ENCODE measurements around the gene CLASP2.

The CLASP2 gene

GRCh38 chr3:33636125-33636850, 81.8 kb downstream of the CLASP2 start:
- DNase-seq, result no peak

GRCh38 chr3:33634262-33634661, 83.8 kb downstream of the CLASP2 start:
- no peak for DNase-seq

DNA sequence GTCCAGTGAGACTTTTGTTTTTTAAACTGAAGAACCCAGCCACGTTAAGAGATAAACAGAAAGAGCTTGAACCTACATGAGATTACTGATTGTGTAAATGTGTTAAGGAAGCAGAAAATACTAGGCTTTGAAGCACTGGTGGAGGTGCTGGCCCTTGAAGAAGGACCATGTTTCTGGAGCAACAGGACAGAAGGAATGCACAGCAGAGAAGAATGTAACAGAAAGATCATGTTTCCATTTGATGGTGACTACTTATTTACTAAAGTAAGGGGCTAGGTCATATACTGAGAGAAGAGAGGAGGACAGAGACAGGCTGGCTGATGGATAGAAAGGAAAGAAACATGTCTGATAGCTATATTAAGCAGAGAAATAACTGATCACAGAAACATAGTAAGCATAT, 88.8 kb downstream of the CLASP2 start:
- no peak for DNase-seq

DNA sequence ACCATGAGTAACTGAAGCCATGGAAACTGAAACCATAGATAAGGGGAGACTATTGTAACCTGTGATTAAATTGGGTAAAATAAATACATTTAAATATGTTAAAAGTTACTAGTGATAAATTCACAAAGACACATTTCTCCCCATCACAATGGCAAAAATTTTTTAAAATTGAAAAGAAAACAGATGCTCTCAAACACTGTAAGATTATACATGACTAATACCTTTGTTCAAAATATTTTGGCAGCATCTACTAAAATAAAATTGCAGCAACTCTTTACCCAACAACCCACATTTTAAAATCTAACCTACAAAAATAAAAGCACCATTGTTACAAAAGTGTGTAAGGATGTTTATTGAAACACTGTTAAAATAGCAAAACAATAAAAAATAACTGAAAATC, 93.3 kb downstream of the CLASP2 start:
- no peak for DNase-seq

- DNase-seq, result no peak
Observed at GRCh38 chr3:33613041-33613440, 105.0 kb downstream of the CLASP2 start.

DNA sequence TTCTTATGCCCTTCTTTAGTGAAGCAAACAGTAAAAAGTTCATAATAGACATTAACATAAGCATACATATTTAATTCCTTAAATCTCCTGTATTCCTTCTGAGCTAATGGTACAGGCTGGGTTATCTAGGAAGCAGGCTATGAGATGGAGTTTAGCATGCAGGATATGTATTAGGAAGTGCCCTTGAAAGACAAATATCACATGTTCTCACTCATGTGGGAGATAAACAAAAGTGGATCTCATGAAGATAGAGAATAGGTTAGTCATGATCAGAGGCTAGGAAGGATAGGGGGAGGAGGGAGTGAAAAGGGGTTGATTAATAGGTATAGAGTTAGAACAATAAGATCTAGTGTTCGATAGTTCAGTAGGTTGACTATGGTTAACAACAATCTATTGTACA, 105.4 kb downstream of the CLASP2 start:
- DNase-seq, result no peak

DNA sequence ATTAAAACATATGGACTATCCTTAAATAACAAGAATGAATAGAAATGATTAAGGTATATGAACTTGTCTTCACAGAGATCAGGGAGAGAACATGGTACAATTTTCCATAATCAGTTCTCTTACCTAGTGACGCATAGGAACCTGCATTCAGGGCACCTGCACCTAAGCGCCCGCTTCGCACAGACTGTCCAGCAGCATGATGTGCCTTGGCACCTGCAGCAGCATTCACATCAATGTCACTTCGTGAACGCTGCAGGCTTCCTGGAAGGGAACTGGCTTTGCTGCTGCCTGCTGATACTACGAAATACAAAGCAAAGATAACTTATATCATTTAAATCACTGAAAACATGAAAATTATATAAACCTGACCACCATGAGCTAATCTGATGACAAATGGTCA, 115.2 kb downstream of the CLASP2 start:
- DNase-seq, result no peak

- DNase-seq, result no peak
Observed at GRCh38 chr3:33597257-33597689, 120.8 kb downstream of the CLASP2 start.

DNA sequence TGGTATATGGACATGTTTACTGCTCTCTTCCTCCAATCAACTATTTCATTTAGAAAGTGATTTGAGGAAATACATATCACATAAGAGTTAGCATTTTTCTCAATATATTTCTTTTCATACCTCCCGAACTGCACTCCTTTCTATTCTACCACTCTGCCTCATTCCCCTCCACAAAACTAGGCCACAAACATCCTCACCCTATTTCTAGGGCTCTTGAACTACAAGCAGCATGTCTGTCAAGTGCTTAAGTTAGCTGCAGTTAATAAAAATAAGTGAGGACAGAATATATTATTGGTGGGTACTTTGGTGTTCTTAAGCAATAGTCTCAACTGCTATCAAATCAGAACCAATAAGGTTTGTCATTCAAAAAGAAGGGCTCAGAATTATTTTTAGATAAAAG, 125.1 kb downstream of the CLASP2 start:
- DNase-seq, result peak; percentile 22

- no peak for DNase-seq
Observed at GRCh38 chr3:33590541-33590940, 127.5 kb downstream of the CLASP2 start.

- DNase-seq, result no peak
Observed at GRCh38 chr3:33586402-33586801, 131.7 kb downstream of the CLASP2 start.

DNA sequence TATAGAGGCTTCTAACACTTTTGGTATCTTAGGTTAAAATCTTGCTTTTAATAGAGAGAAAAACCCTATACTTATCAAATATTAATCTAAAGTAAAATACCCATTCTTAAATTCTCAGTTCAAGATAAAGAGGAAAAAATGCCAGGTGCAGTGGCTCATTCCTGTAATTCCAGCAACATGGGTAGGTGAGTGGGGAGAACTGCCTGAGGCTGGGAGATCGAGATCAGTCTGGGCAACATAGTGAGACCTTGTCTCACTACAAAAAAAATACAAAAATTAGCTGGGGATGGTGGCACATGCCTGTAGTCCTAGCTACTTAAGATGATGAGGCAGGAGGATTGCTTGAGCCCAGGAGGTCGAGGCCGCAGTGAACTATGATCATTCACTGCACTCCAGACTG, 135.8 kb downstream of the CLASP2 start:
- DNase-seq, result no peak

- DNase-seq, result no peak
Observed at GRCh38 chr3:33581666-33582065, 136.4 kb downstream of the CLASP2 start.

DNA sequence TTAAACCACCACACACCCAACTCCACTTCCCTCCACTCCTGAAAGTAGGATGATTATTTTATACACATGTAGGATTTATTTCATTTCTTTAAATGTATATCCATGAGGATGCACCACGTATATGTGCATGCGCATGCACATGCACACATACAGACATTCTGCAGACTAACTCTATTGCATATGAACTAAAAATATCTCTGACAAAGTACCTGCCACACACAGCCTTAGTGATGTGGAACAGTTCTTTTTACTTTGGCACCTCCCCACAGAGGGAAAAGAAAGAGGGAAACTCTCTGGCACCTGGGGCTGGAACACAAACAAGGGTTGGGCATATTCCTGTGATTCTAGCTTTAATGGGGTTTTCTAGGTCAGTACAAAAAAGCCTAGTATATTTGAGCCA, 138.2 kb downstream of the CLASP2 start:
- no peak for DNase-seq

DNA sequence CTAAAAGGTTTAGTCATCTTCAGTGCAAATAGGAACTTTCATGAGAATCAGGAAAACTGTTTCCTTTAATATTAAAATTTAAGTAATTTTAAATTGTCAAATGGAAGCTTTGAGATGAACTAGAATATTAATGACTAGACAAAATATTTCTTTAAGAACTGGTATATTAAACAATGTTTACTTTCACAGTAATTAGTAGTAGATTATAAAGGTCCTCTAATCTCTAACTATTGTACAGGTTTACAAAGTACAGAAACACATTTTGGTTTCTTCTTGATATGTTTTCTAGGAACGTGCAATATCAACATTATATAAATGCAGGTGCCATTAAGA, 138.9 kb downstream of the CLASP2 start:
- no peak for DNase-seq

- DNase-seq, result no peak
Observed at GRCh38 chr3:33578325-33579177, 139.5 kb downstream of the CLASP2 start.

DNA sequence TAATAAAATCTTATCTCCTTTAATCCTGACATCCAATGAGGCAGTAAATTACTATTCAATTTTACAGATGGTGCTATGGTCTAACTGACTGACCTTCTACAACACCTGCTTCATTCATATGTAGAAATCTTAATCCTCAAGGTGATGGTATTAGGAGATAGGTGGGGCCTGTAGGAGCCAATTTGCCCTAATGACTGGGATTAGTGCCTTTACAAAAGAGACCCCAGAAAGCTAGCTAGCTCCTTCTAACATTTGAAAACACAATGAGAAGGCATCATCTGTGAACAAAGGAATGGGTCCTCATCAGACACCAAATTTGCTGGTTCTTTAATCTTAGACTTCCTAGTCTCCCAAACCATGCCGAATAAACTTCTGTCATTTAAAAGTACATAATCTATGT, 140.5 kb downstream of the CLASP2 start:
- DNase-seq, result no peak

- DNase-seq, result no peak
Observed at GRCh38 chr3:33577173-33577572, 140.9 kb downstream of the CLASP2 start.

DNA sequence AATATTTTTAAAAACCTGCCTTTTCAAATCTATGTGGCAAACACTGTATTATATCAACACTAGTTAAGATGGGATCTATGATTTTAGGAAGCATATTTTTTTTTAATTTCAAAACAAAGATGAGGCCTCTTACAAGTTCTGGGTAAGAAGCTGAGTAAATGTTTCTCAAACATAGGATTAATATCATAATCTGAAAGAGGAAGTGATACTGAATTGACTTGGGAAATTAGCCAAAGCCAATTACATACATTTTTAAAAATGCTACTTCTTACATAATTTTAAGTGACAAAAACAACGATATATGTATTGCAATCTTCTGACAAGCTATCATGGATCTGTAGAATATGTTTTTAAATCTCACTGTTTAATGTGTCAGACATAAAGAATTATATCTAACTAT, 142.7 kb downstream of the CLASP2 start:
- DNase-seq, result no peak

DNA sequence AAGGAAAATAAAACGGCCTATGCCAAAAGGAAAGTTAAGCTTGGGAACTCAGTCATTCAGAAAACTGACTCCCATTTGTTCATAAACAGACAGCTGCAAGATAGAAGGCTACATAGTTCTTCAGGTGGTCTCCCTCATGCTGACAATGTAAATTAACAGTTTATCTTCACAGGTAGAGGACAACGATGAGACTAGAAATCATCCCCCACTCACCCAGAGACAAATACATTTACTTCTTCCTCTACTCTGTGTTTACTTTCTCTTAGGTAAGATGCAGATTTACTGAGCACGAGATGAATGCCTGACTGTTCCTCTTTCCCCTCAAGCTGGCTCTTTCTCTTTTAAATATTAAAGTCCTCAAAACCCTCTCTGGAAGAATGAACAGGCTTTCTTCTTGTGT, 160.2 kb downstream of the CLASP2 start:
- no peak for DNase-seq

- no peak for DNase-seq
Observed at GRCh38 chr3:33557279-33557678, 160.8 kb downstream of the CLASP2 start.

GRCh38 chr3:33547101-33547500, 171.0 kb downstream of the CLASP2 start:
- DNase-seq, result no peak

GRCh38 chr3:33544126-33544525, 173.9 kb downstream of the CLASP2 start:
- DNase-seq, result no peak

DNA sequence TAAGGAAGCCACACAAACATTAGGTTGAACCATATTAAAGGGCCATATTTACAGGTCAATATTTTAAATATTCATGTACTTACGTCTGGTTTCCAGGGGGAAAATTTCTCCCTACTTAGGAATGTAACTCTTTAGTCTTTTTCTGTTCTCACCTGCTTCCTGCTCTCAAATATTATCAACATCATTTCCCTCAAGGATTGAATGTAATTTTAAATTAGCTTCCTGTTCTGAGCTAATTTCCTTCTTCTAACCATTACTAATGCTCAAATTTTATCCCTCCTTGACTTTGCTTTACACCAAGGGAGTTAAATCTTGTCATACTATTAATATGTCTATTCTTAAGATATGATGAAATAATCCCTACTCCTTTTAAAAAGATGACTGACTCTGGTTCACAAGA, 174.5 kb downstream of the CLASP2 start:
- DNase-seq, result no peak

GRCh38 chr3:33541918-33542317, 176.1 kb downstream of the CLASP2 start:
- DNase-seq, result no peak
